ENCODE measurements around the gene HNRNPA2B1.
"Not testable (repeated sequence)": the region's sequence is repeated elsewhere in the genome, so short reads cannot be mapped to it uniquely, and the experiment has no call there.

HNRNPA2B1 gene

GRCh38 chr7:26156451-26157420, 43.8 kb downstream of the HNRNPA2B1 start:
- Histone ChIP-seq H3K9ac (ENCODE audit: low read length) (no peak overlapping the region), H3K4me3 (ENCODE audit: low read length) (peak overlapping the region; percentile 52), H3K27me3 (replicated peaks; ENCODE audit: control insufficient read depth, insufficient read depth, low read length) (peaks cover 28% of the 10 kb centered on the region), H3K4me1 (ENCODE audit: control insufficient read depth, insufficient read depth, low read length) (peaks cover 12% of the 10 kb centered on the region), H3K36me3 (ENCODE audit: control insufficient read depth, insufficient read depth, low read length, severe bottlenecking) (no peaks in the 10 kb centered on the region), H3K9me3 (ENCODE audit: control insufficient read depth, low read length) (no peaks in the 10 kb centered on the region)
- peak; percentile 86 for DNase-seq (ENCODE audit: low read depth)

- H3K4me3 ChIP-seq (ENCODE audit: low read length), result peak overlapping the region; percentile 52
- DNase-seq (ENCODE audit: low read depth), result peak; percentile 58
- peaks cover 31% of the 10 kb centered on the region for H3K27me3 ChIP-seq (replicated peaks; ENCODE audit: control insufficient read depth, insufficient read depth, low read length)
- peaks cover 12% of the 10 kb centered on the region for H3K4me1 ChIP-seq (ENCODE audit: control insufficient read depth, insufficient read depth, low read length)
- H3K9ac ChIP-seq (ENCODE audit: low read length), result no peak overlapping the region
- no peaks in the 10 kb centered on the region for H3K36me3 ChIP-seq (ENCODE audit: control insufficient read depth, insufficient read depth, low read length, severe bottlenecking)
- H3K9me3 ChIP-seq (ENCODE audit: control insufficient read depth, low read length), result no peaks in the 10 kb centered on the region
Measured at GRCh38 chr7:26155531-26156375, 44.8 kb downstream of the HNRNPA2B1 start.

- no peak for DNase-seq (ENCODE audit: low read depth)
- Histone ChIP-seq H3K9me3 (ENCODE audit: control insufficient read depth, low read length) (no peaks in the 10 kb centered on the region), H3K9ac (ENCODE audit: low read length) (no peak overlapping the region)
Measured at GRCh38 chr7:26153823-26154783, 46.4 kb downstream of the HNRNPA2B1 start.

GRCh38 chr7:26153241-26153822, 47.2 kb downstream of the HNRNPA2B1 start:
- Histone ChIP-seq H3K4me3 (ENCODE audit: low read length) (no peak overlapping the region), H3K9me3 (ENCODE audit: control insufficient read depth, low read length) (no peaks in the 10 kb centered on the region), H3K27me3 (replicated peaks; ENCODE audit: control insufficient read depth, insufficient read depth, low read length) (peaks cover 29% of the 10 kb centered on the region), H3K36me3 (ENCODE audit: control insufficient read depth, insufficient read depth, low read length, severe bottlenecking) (no peaks in the 10 kb centered on the region), H3K4me1 (ENCODE audit: control insufficient read depth, insufficient read depth, low read length) (peaks cover 12% of the 10 kb centered on the region), H3K9ac (ENCODE audit: low read length) (no peak overlapping the region)
- DNase-seq (ENCODE audit: low read depth), result no peak

More at GRCh38 chr7:26153823-26154783, 46.4 kb downstream of the HNRNPA2B1 start:
- peaks cover 29% of the 10 kb centered on the region for H3K27me3 ChIP-seq (replicated peaks; ENCODE audit: control insufficient read depth, insufficient read depth, low read length)
- H3K36me3 ChIP-seq (ENCODE audit: control insufficient read depth, insufficient read depth, low read length, severe bottlenecking), result no peaks in the 10 kb centered on the region
- no peak overlapping the region for H3K4me3 ChIP-seq (ENCODE audit: low read length)
- peaks cover 12% of the 10 kb centered on the region for H3K4me1 ChIP-seq (ENCODE audit: control insufficient read depth, insufficient read depth, low read length)

- H3K36me3 ChIP-seq (ENCODE audit: control insufficient read depth, insufficient read depth, low read length, severe bottlenecking); DNase-seq (ENCODE audit: low read depth); H3K9me3 ChIP-seq (ENCODE audit: control insufficient read depth, low read length); H3K4me3 ChIP-seq (ENCODE audit: low read length); H3K9ac ChIP-seq (ENCODE audit: low read length): not testable (repeated sequence)
- Histone ChIP-seq H3K27me3 (replicated peaks; ENCODE audit: control insufficient read depth, insufficient read depth, low read length) (peaks cover 29% of the 10 kb centered on the region), H3K4me1 (ENCODE audit: control insufficient read depth, insufficient read depth, low read length) (peaks cover 12% of the 10 kb centered on the region)
Measured at GRCh38 chr7:26152782-26153240, 47.7 kb downstream of the HNRNPA2B1 start.

GRCh38 chr7:26151953-26152781, 48.4 kb downstream of the HNRNPA2B1 start, which contains the start of gene NFE2L3:
Gene NFE2L3 (plus strand): TSS chr7:26152198. CDS start chr7:26152499, 301 bp downstream.
- peaks cover 12% of the 10 kb centered on the region for H3K4me1 ChIP-seq (ENCODE audit: control insufficient read depth, insufficient read depth, low read length)
- peak within 1 kb of the TSS; percentile 62 for H3K4me3 ChIP-seq (ENCODE audit: low read length)
- no peaks in the 10 kb centered on the region for H3K9me3 ChIP-seq (ENCODE audit: control insufficient read depth, low read length)
- peaks cover 29% of the 10 kb centered on the region for H3K27me3 ChIP-seq (replicated peaks; ENCODE audit: control insufficient read depth, insufficient read depth, low read length)
- H3K36me3 ChIP-seq (ENCODE audit: control insufficient read depth, insufficient read depth, low read length, severe bottlenecking), result no peaks in the 10 kb centered on the region
- H3K9ac ChIP-seq (ENCODE audit: low read length), result no peak within 1 kb of the TSS
- DNase-seq (ENCODE audit: low read depth), result peak; percentile 83

- Histone ChIP-seq H3K27me3 (replicated peaks; ENCODE audit: control insufficient read depth, insufficient read depth, low read length) (peaks cover 29% of the 10 kb centered on the region), H3K9me3 (ENCODE audit: control insufficient read depth, low read length) (no peaks in the 10 kb centered on the region)
- DNase-seq (ENCODE audit: low read depth), result no peak
Measured at GRCh38 chr7:26151650-26151952, 48.9 kb downstream of the HNRNPA2B1 start.

GRCh38 chr7:26151096-26151495, 49.5 kb downstream of the HNRNPA2B1 start:
- Histone ChIP-seq H3K9me3 (ENCODE audit: control insufficient read depth, low read length) (no peaks in the 10 kb centered on the region), H3K4me3 (ENCODE audit: low read length) (no peak overlapping the region), H3K27me3 (replicated peaks; ENCODE audit: control insufficient read depth, insufficient read depth, low read length) (peaks cover 29% of the 10 kb centered on the region), H3K36me3 (ENCODE audit: control insufficient read depth, insufficient read depth, low read length, severe bottlenecking) (no peaks in the 10 kb centered on the region), H3K4me1 (ENCODE audit: control insufficient read depth, insufficient read depth, low read length) (peaks cover 7% of the 10 kb centered on the region), H3K9ac (ENCODE audit: low read length) (no peak overlapping the region)
- no peak for DNase-seq (ENCODE audit: low read depth)

More at GRCh38 chr7:26151650-26151952, 48.9 kb downstream of the HNRNPA2B1 start:
- Histone ChIP-seq H3K4me1 (ENCODE audit: control insufficient read depth, insufficient read depth, low read length) (peaks cover 12% of the 10 kb centered on the region), H3K4me3 (ENCODE audit: low read length) (peak overlapping the region; percentile 62), H3K36me3 (ENCODE audit: control insufficient read depth, insufficient read depth, low read length, severe bottlenecking) (no peaks in the 10 kb centered on the region), H3K9ac (ENCODE audit: low read length) (no peak overlapping the region)

- no peaks in the 10 kb centered on the region for H3K4me1 ChIP-seq (ENCODE audit: control insufficient read depth, insufficient read depth, low read length)
- no peaks in the 10 kb centered on the region for H3K36me3 ChIP-seq (ENCODE audit: control insufficient read depth, insufficient read depth, low read length, severe bottlenecking)
- no peak overlapping the region for H3K9ac ChIP-seq (ENCODE audit: low read length)
- peaks cover 29% of the 10 kb centered on the region for H3K27me3 ChIP-seq (replicated peaks; ENCODE audit: control insufficient read depth, insufficient read depth, low read length)
- no peaks in the 10 kb centered on the region for H3K9me3 ChIP-seq (ENCODE audit: control insufficient read depth, low read length)
- no peak for DNase-seq (ENCODE audit: low read depth)
- no peak overlapping the region for H3K4me3 ChIP-seq (ENCODE audit: low read length)
Measured at GRCh38 chr7:26149391-26149977, 51.1 kb downstream of the HNRNPA2B1 start.

Data from adipocyte (in vitro differentiated cells).